ENCODE results near the gene GSX2.

The GSX2 gene

DNA sequence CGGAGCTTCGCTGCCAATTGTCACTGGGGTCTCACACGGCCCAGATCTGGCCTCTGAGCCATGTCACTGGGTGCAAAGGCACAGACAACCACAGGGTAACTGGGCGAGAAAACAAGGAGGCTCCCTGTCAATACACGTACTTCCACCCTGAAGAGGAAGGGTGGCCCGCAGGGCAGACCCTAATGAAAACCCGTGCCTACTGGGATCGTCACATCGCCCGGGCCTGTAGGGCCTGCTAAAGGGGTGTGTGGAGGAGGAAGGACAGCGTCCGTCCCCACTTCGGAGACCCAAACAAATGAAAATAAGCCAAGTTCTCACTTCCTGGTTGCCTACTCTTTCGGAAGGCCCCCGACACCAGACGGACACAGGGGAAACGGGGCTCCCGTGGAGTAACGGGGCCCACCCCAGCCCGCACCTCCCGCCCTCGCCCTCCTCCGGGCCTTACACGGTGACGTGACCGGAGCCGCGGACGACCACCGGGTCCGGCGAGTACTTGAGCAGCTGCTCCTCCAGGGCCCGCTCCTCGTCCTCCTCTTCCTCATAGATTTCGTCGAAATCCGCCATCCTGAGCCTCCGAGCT, 36.1 kb upstream of the GSX2 start:
- Histone ChIP-seq H3K36me3 (ENCODE audit: control insufficient read depth, insufficient read depth, low read length) (no peaks in the 10 kb centered on the region), H3K4me1 (ENCODE audit: control insufficient read depth, insufficient read depth, low read length) (peaks cover 4% of the 10 kb centered on the region), H3K4me3 (ENCODE audit: low read length) (peak overlapping the region; percentile 91), H3K9ac (ENCODE audit: low read length) (peak overlapping the region; percentile 90), H3K27ac (ENCODE audit: low read depth, low read length) (peak overlapping the region; percentile 87), H3K27me3 (ENCODE audit: control insufficient read depth, insufficient read depth, low read length) (no peaks in the 10 kb centered on the region)

DNA sequence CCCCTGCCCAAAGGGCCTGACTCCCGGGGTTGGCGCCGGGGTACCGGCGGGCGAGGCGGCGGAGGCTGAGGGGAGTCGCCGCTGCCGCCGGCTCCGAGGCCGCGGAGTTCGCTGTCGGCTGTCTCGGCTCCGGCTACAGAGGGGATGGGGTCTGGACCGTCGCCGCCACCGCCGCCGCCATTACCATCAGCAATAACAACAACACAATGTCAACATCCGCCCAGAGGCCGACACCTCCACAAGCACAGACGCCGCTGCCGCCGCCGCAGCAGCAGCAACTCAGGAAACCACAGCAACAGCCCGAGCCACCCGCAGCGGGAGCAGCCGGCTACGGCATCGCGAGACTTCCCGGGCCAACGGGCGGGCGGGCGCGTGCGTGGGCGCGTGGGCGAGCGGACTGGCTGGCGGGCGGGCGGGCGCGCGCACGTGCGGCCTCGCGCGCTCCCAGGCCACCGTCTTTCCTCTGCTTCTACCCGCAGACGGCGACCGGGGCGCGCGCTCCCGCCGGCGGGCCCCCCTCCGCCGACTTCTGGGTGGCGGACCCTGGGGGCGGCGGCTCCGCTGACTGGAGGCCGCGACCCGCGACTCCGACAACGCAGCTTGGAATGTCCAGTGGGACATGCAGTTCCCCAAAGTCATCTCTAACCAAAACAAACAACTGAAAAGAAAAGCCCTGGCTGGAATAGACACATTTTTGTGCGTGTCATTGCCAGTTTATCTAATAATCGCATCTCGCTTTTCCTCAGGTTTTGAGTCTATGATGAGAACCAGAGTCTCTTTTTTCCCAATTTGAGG, 35.4 kb upstream of the GSX2 start, which contains the start of gene CHIC2:
TSS of gene CHIC2 (minus strand) at position 289 of the 795 bp plus-strand sequence. CDS start 305 bp downstream, outside the sequence.
- no peaks in the 10 kb centered on the region for H3K27me3 ChIP-seq (ENCODE audit: control insufficient read depth, insufficient read depth, low read length)
- H3K36me3 ChIP-seq (ENCODE audit: control insufficient read depth, insufficient read depth, low read length), result no peaks in the 10 kb centered on the region
- peak within 1 kb of the TSS; percentile 90 for H3K9ac ChIP-seq (ENCODE audit: low read length)
- H3K4me1 ChIP-seq (ENCODE audit: control insufficient read depth, insufficient read depth, low read length), result peaks cover 4% of the 10 kb centered on the region
- H3K27ac ChIP-seq (ENCODE audit: low read depth, low read length), result peak within 1 kb of the TSS; percentile 87
- H3K4me3 ChIP-seq (ENCODE audit: low read length), result peak within 1 kb of the TSS; percentile 91

GRCh38 chr4:54065282-54066087, 34.5 kb upstream of the GSX2 start:
- Histone ChIP-seq H3K4me1 (ENCODE audit: control insufficient read depth, insufficient read depth, low read length) (peaks cover 4% of the 10 kb centered on the region), H3K27ac (ENCODE audit: low read depth, low read length) (peak overlapping the region; percentile 62), H3K27me3 (ENCODE audit: control insufficient read depth, insufficient read depth, low read length) (no peaks in the 10 kb centered on the region), H3K4me3 (ENCODE audit: low read length) (peak overlapping the region; percentile 50), H3K9ac (ENCODE audit: low read length) (no peak overlapping the region), H3K36me3 (ENCODE audit: control insufficient read depth, insufficient read depth, low read length) (no peaks in the 10 kb centered on the region)

GRCh38 chr4:54066088-54066415, 33.9 kb upstream of the GSX2 start:
- H3K9ac ChIP-seq (ENCODE audit: low read length), result no peak overlapping the region
- H3K27ac ChIP-seq (ENCODE audit: low read depth, low read length), result peak overlapping the region; percentile 62
- H3K36me3 ChIP-seq (ENCODE audit: control insufficient read depth, insufficient read depth, low read length), result no peaks in the 10 kb centered on the region
- peaks cover 4% of the 10 kb centered on the region for H3K4me1 ChIP-seq (ENCODE audit: control insufficient read depth, insufficient read depth, low read length)
- no peaks in the 10 kb centered on the region for H3K27me3 ChIP-seq (ENCODE audit: control insufficient read depth, insufficient read depth, low read length)
- no peak overlapping the region for H3K4me3 ChIP-seq (ENCODE audit: low read length)

DNA sequence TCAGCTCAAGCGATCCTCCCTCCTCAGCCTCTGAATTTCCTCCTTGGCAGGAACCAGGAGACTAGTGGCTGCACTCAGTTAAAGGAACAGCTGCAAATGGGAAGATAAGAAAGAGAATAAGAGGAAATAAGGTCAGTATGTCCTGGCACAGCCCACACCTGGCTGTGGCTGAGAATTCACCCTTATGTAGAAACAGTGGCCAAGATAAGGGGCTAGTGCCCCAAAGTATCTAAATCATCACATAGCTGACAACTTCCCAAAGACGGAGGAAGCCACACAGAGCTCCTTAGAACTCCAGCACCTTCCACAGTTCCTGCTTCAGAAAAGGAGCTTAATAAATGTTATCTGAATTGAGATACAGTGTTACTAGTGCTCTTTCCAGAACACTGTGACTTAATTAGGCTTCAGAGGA, 33.2 kb upstream of the GSX2 start:
- Histone ChIP-seq H3K9ac (ENCODE audit: low read length) (no peak overlapping the region), H3K27me3 (ENCODE audit: control insufficient read depth, insufficient read depth, low read length) (no peaks in the 10 kb centered on the region), H3K27ac (ENCODE audit: low read depth, low read length) (no peak overlapping the region), H3K36me3 (ENCODE audit: control insufficient read depth, insufficient read depth, low read length) (no peaks in the 10 kb centered on the region), H3K4me1 (ENCODE audit: control insufficient read depth, insufficient read depth, low read length) (peaks cover 4% of the 10 kb centered on the region), H3K4me3 (ENCODE audit: low read length) (no peak overlapping the region)

DNA sequence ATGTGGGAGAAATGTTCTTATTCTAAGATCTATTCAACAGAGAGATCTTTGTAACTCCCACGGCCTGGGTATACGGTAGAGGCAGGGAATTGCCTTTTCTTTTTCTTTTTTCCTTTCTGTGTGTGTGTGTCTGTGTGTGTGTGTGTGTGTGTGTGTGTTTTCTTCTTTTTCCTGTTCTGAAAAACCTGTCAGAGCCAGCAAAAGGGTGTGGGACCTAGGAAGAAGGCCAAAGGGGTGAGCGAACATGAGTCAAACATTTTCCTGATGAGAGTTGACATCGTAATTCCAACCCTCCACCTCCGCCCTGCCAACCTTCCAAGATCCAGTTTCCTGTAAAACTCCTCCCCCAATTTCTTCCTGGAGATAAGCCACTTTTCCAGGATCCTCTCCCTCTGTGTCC, 32.8 kb upstream of the GSX2 start:
- no peak overlapping the region for H3K9ac ChIP-seq (ENCODE audit: low read length)
- H3K4me3 ChIP-seq (ENCODE audit: low read length), result no peak overlapping the region
- H3K27me3 ChIP-seq (ENCODE audit: control insufficient read depth, insufficient read depth, low read length), result no peaks in the 10 kb centered on the region
- no peaks in the 10 kb centered on the region for H3K36me3 ChIP-seq (ENCODE audit: control insufficient read depth, insufficient read depth, low read length)
- H3K27ac ChIP-seq (ENCODE audit: low read depth, low read length), result no peak overlapping the region
- H3K4me1 ChIP-seq (ENCODE audit: control insufficient read depth, insufficient read depth, low read length), result peaks cover 4% of the 10 kb centered on the region

DNA sequence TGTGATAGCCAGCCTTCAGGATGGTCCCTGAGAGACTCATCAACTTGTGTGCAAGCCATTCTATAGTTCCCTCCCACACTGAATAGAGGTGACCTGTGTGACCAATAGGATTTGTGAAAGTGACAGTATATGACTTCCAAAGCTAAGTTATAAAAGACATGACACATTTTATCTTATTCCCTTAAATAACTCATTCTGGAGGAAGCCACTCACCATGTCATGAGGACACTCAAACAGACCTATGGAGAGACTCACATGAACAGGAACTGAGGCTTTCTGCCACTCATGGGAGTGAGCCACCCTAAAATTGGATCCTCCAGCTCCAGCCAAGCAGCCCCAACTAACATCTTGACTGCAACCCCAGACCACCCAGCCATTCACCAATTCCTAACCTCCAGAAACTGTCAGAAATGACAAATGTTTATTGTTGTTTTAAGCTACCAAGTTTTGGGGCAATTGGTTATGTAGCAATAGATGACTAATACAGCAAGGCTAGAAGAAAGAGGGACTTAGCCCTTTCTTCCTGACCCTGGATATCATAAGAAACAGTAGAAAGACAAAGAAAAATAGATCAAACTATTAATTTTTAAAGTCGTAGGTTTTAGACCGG, 26.6 kb upstream of the GSX2 start:
- Histone ChIP-seq H3K9ac (ENCODE audit: low read length) (no peak overlapping the region), H3K36me3 (ENCODE audit: control insufficient read depth, insufficient read depth, low read length) (no peaks in the 10 kb centered on the region), H3K27ac (ENCODE audit: low read depth, low read length) (no peak overlapping the region), H3K27me3 (ENCODE audit: control insufficient read depth, insufficient read depth, low read length) (no peaks in the 10 kb centered on the region), H3K4me1 (ENCODE audit: control insufficient read depth, insufficient read depth, low read length) (no peaks in the 10 kb centered on the region), H3K4me3 (ENCODE audit: low read length) (no peak overlapping the region)

GRCh38 chr4:54074381-54074780, 25.6 kb upstream of the GSX2 start:
- Histone ChIP-seq H3K4me3 (ENCODE audit: low read length) (no peak overlapping the region), H3K4me1 (ENCODE audit: control insufficient read depth, insufficient read depth, low read length) (no peaks in the 10 kb centered on the region), H3K27ac (ENCODE audit: low read depth, low read length) (no peak overlapping the region), H3K27me3 (ENCODE audit: control insufficient read depth, insufficient read depth, low read length) (no peaks in the 10 kb centered on the region), H3K9ac (ENCODE audit: low read length) (no peak overlapping the region), H3K36me3 (ENCODE audit: control insufficient read depth, insufficient read depth, low read length) (no peaks in the 10 kb centered on the region)

GRCh38 chr4:54076673-54077072, 23.3 kb upstream of the GSX2 start:
- Histone ChIP-seq H3K27ac (ENCODE audit: low read depth, low read length) (no peak overlapping the region), H3K4me3 (ENCODE audit: low read length) (no peak overlapping the region), H3K9ac (ENCODE audit: low read length) (no peak overlapping the region), H3K27me3 (ENCODE audit: control insufficient read depth, insufficient read depth, low read length) (no peaks in the 10 kb centered on the region), H3K36me3 (ENCODE audit: control insufficient read depth, insufficient read depth, low read length) (no peaks in the 10 kb centered on the region), H3K4me1 (ENCODE audit: control insufficient read depth, insufficient read depth, low read length) (no peaks in the 10 kb centered on the region)

DNA sequence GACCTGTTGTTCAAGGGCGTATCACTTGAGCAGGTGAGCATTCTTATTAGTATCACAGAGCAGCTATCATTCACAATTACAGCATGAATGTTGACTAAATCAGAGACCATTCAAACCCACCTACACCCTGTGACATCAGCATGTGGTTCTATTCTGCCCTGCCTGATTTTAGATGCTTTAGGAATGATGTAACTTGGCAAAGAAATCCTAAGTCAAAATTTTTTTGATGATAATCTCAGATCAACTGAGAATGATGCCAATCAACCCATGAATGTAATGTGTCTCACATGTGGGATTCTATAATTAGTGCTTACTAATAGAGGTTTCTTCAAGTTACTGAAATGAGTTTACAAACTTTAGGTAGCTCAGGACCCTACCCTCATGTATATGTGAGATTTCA, 22.2 kb upstream of the GSX2 start:
- Histone ChIP-seq H3K4me1 (ENCODE audit: control insufficient read depth, insufficient read depth, low read length) (no peaks in the 10 kb centered on the region), H3K27ac (ENCODE audit: low read depth, low read length) (no peak overlapping the region), H3K9ac (ENCODE audit: low read length) (no peak overlapping the region), H3K36me3 (ENCODE audit: control insufficient read depth, insufficient read depth, low read length) (no peaks in the 10 kb centered on the region), H3K27me3 (ENCODE audit: control insufficient read depth, insufficient read depth, low read length) (no peaks in the 10 kb centered on the region), H3K4me3 (ENCODE audit: low read length) (no peak overlapping the region)

DNA sequence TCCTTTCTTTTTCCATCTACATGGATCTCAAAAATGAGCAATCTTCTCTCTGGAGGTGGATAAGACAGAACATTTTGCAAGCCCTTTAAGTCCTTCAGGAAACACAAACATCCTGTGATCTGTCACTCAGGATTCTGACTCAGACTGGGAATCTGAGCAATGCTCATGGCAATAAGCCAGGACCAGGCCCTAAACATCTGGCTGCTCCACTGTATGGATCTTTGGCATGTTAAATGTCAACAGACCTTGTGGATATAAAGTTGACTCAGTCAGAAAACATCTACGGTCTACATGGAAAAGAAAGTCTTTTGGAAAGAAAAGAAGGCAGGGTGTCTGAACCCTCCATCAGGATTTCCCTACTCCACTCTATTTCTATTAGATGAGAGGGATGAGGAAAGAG, 17.8 kb upstream of the GSX2 start:
- no peak overlapping the region for H3K27ac ChIP-seq (ENCODE audit: low read depth, low read length)

DNA sequence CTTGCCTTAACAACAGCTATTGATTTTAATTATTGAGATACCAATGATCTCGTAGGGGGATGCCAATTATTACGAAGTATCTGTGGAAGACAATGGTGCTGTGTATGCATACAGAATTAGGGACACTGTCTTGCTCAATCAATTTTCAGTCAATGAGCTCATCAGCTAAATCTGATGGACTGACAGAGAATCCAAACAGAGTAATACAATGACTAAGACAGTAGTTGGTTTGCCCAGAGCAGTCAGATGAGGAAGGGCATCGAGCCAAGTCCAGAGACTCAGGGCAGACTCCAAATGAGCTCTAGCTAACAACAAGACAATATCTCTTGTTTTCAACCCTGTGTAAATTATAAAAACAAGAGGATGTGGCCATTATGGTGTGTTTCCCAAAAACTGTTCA, 14.7 kb upstream of the GSX2 start:
- Histone ChIP-seq H3K9ac (ENCODE audit: low read length) (no peak overlapping the region), H3K36me3 (ENCODE audit: control insufficient read depth, insufficient read depth, low read length) (no peaks in the 10 kb centered on the region), H3K4me3 (ENCODE audit: low read length) (no peak overlapping the region), H3K4me1 (ENCODE audit: control insufficient read depth, insufficient read depth, low read length) (no peaks in the 10 kb centered on the region), H3K27me3 (ENCODE audit: control insufficient read depth, insufficient read depth, low read length) (no peaks in the 10 kb centered on the region), H3K27ac (ENCODE audit: low read depth, low read length) (no peak overlapping the region)

More for the DNA sequence above, 17.8 kb upstream of the GSX2 start:
- Histone ChIP-seq H3K4me1 (ENCODE audit: control insufficient read depth, insufficient read depth, low read length) (no peaks in the 10 kb centered on the region), H3K27me3 (ENCODE audit: control insufficient read depth, insufficient read depth, low read length) (no peaks in the 10 kb centered on the region), H3K9ac (ENCODE audit: low read length) (no peak overlapping the region), H3K36me3 (ENCODE audit: control insufficient read depth, insufficient read depth, low read length) (no peaks in the 10 kb centered on the region), H3K4me3 (ENCODE audit: low read length) (no peak overlapping the region)
